CD4-positive, alpha-beta T cell treated with Interleukin-15 for 4 hours (primary cell): ENCODE measurements around the gene TSTD1.
"Not testable (repeated sequence)": the region's sequence is repeated elsewhere in the genome, so short reads cannot be mapped to it uniquely, and the experiment has no call there.

Experiments
- DNase-seq: peaks from one replicate; pipeline ENCODE4 v3.0.0-alpha.2; 2020; ENCODE audit warnings: low spot score

Gene TSTD1

GRCh38 chr1:161033751-161034150 is 5.0 kb downstream of the TSTD1 start:
- peak; percentile 45 for DNase-seq

- DNase-seq: no peak
Observed at GRCh38 chr1:161032409-161032808, 6.4 kb downstream of the TSTD1 start.

GRCh38 chr1:161031874-161032273 is 6.9 kb downstream of the TSTD1 start:
- DNase-seq: no peak

GRCh38 chr1:161029466-161029865 is 9.3 kb downstream of the TSTD1 start:
- not testable (repeated sequence) for DNase-seq

GRCh38 chr1:161026954-161027353 is 11.8 kb downstream of the TSTD1 start:
- not testable (repeated sequence) for DNase-seq

GRCh38 chr1:161022432-161022831 is 16.3 kb downstream of the TSTD1 start:
- not testable (repeated sequence) for DNase-seq

- no peak for DNase-seq
Observed at GRCh38 chr1:161021970-161022353, 16.8 kb downstream of the TSTD1 start.

- peak; percentile 93 for DNase-seq
Observed at GRCh38 chr1:161021165-161021969, 17.4 kb downstream of the TSTD1 start.

- peak; percentile 31 for DNase-seq
Observed at GRCh38 chr1:161020509-161021164, 18.1 kb downstream of the TSTD1 start, which contains the start of gene F11R. Gene F11R, minus strand, starts transcription at chr1:161021152. Its CDS starts 79 bp downstream, at chr1:161021073.

- DNase-seq: no peak
Observed at GRCh38 chr1:161019751-161020495, 18.8 kb downstream of the TSTD1 start.

GRCh38 chr1:161019111-161019660 is 19.6 kb downstream of the TSTD1 start:
- DNase-seq: not testable (repeated sequence)

- no peak for DNase-seq
Observed at GRCh38 chr1:161018631-161018930, 20.2 kb downstream of the TSTD1 start.

- no peak for DNase-seq
Observed at GRCh38 chr1:161017756-161018630, 20.8 kb downstream of the TSTD1 start.

GRCh38 chr1:161017181-161017580 is 21.6 kb downstream of the TSTD1 start:
- DNase-seq: not testable (repeated sequence)

- not testable (repeated sequence) for DNase-seq
Observed at GRCh38 chr1:161016683-161017082, 22.1 kb downstream of the TSTD1 start.

GRCh38 chr1:161013488-161014230 is 25.1 kb downstream of the TSTD1 start:
- DNase-seq: peak; percentile 59

GRCh38 chr1:161013131-161013487 is 25.7 kb downstream of the TSTD1 start:
- peak; percentile 20 for DNase-seq

- DNase-seq: no peak
Observed at GRCh38 chr1:161012420-161012819, 26.3 kb downstream of the TSTD1 start.

- no peak for DNase-seq
Observed at GRCh38 chr1:161009602-161010211, 29.1 kb downstream of the TSTD1 start.

GRCh38 chr1:161008869-161009510 is 29.8 kb downstream of the TSTD1 start:
- no peak for DNase-seq
